ENCODE data around the gene ERO1A. TPM values are rescaled to one million over a fixed set of nuclear protein-coding genes. Genes with fewer than 3 reads are reported as not detected.

ERO1A gene
- total RNA-seq, 1 experiment from 2014 or later: 44.6 TPM

GRCh38 chr14:52641745-52642144, 53.6 kb downstream of the ERO1A start:
- TF ChIP-seq ZNF532 (CRISPR knock-in tag; IDR thresholded peaks at IDR 0.05; ENCODE audit: borderline replicate concordance): no peak
- TF ChIP-seq ZNF138 (CRISPR knock-in tag; conservative IDR thresholded peaks at IDR 0.05): no peak
- TF ChIP-seq, protein P1, sequence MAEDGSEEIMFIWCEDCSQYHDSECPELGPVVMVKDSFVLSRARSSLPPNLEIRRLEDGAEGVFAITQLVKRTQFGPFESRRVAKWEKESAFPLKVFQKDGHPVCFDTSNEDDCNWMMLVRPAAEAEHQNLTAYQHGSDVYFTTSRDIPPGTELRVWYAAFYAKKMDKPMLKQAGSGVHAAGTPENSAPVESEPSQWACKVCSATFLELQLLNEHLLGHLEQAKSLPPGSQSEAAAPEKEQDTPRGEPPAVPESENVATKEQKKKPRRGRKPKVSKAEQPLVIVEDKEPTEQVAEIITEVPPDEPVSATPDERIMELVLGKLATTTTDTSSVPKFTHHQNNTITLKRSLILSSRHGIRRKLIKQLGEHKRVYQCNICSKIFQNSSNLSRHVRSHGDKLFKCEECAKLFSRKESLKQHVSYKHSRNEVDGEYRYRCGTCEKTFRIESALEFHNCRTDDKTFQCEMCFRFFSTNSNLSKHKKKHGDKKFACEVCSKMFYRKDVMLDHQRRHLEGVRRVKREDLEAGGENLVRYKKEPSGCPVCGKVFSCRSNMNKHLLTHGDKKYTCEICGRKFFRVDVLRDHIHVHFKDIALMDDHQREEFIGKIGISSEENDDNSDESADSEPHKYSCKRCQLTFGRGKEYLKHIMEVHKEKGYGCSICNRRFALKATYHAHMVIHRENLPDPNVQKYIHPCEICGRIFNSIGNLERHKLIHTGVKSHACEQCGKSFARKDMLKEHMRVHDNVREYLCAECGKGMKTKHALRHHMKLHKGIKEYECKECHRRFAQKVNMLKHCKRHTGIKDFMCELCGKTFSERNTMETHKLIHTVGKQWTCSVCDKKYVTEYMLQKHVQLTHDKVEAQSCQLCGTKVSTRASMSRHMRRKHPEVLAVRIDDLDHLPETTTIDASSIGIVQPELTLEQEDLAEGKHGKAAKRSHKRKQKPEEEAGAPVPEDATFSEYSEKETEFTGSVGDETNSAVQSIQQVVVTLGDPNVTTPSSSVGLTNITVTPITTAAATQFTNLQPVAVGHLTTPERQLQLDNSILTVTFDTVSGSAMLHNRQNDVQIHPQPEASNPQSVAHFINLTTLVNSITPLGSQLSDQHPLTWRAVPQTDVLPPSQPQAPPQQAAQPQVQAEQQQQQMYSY (CRISPR knock-in tag; IDR thresholded peaks at IDR 0.05): no peak
- TF ChIP-seq TEAD4 (CRISPR knock-in tag; IDR thresholded peaks at IDR 0.05): no peak
- TF ChIP-seq NFE2L1 (CRISPR knock-in tag; IDR thresholded peaks at IDR 0.05): no peak
- TF ChIP-seq CTCF (IDR thresholded peaks at IDR 0.05): no peak
- no peak for TF ChIP-seq ZNF263 (CRISPR knock-in tag; IDR thresholded peaks at IDR 0.05; ENCODE audit: low read depth)
- no peak for TF ChIP-seq USF1 (CRISPR knock-in tag; IDR thresholded peaks at IDR 0.05)
- no peak for TF ChIP-seq AR (CRISPR knock-in tag; IDR thresholded peaks at IDR 0.05)
- no peak for TF ChIP-seq ARID4B (CRISPR knock-in tag; IDR thresholded peaks at IDR 0.05; ENCODE audit: borderline replicate concordance)
- TF ChIP-seq SMAD3 (CRISPR knock-in tag; IDR thresholded peaks at IDR 0.05; ENCODE audit: borderline replicate concordance): no peak
- no peak for TF ChIP-seq ZNF317 (CRISPR knock-in tag; IDR thresholded peaks at IDR 0.05; ENCODE audit: borderline replicate concordance, low read depth)
- TF ChIP-seq, protein P2, sequence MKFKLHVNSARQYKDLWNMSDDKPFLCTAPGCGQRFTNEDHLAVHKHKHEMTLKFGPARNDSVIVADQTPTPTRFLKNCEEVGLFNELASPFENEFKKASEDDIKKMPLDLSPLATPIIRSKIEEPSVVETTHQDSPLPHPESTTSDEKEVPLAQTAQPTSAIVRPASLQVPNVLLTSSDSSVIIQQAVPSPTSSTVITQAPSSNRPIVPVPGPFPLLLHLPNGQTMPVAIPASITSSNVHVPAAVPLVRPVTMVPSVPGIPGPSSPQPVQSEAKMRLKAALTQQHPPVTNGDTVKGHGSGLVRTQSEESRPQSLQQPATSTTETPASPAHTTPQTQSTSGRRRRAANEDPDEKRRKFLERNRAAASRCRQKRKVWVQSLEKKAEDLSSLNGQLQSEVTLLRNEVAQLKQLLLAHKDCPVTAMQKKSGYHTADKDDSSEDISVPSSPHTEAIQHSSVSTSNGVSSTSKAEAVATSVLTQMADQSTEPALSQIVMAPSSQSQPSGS (CRISPR knock-in tag; IDR thresholded peaks at IDR 0.05; ENCODE audit: borderline replicate concordance, low read depth): no peak
- H3K9me3 Mint-ChIP-seq: peaks cover 9% of the 10 kb centered on the region
- H3K4me3 Mint-ChIP-seq: no peak overlapping the region
- peaks cover 27% of the 10 kb centered on the region for H3K36me3 Mint-ChIP-seq
- DNase-seq (ENCODE audit: low spot score): no peak
- POLR2A ChIA-PET: interaction anchor here (0.6 kb wide), 1 partner anchor 501 kb away, joined by 4 read pairs; no protein-coding TSS in a partner anchor
- no peaks in the 10 kb centered on the region for H3K27me3 Mint-ChIP-seq (ENCODE audit: low read depth)
- no peak for ATAC-seq
- CTCF ChIA-PET: no interaction called here
- H3K4me1 Mint-ChIP-seq: no peaks in the 10 kb centered on the region
- no peak overlapping the region for H3K27ac Mint-ChIP-seq
